GM19324 (cell line): ENCODE measurements around the gene ILKAP.
A peak's percentile ranks its signal among the peaks of the same experiment; 100 is the strongest.

Experiments
- ATAC-seq: cut with Tn5 transposase; IDR thresholded peaks from one replicate; pipeline ENCODE4 v1.9.1; 2021; ENCODE audit warnings: mild to moderate bottlenecking, moderate library complexity; ENCODE audit not compliant: unreplicated experiment, low FRiP score

Gene ILKAP

GRCh38 chr2:238203094-238203972 is at the start of gene ILKAP:
Gene ILKAP, minus strand, starts transcription at chr2:238203695. Its CDS starts 142 bp downstream, at chr2:238203553.
- ATAC-seq, result peak; percentile 98

GRCh38 chr2:238252766-238253630 is 49.5 kb upstream of the ILKAP start:
- no peak for ATAC-seq

GRCh38 chr2:238251986-238252385 is 48.5 kb upstream of the ILKAP start:
- no peak for ATAC-seq

- ATAC-seq, result no peak
Measured at GRCh38 chr2:238251331-238251730, 47.8 kb upstream of the ILKAP start.

GRCh38 chr2:238250896-238251295 is 47.4 kb upstream of the ILKAP start:
- no peak for ATAC-seq

- no peak for ATAC-seq
Measured at GRCh38 chr2:238247841-238248453, 44.5 kb upstream of the ILKAP start.

- no peak for ATAC-seq
Measured at GRCh38 chr2:238247002-238247822, 43.7 kb upstream of the ILKAP start.

- no peak for ATAC-seq
Measured at GRCh38 chr2:238244151-238244550, 40.7 kb upstream of the ILKAP start.

GRCh38 chr2:238243496-238244076 is 40.1 kb upstream of the ILKAP start:
- ATAC-seq, result no peak

GRCh38 chr2:238242731-238243495 is 39.4 kb upstream of the ILKAP start:
- no peak for ATAC-seq

GRCh38 chr2:238241970-238242369 is 38.5 kb upstream of the ILKAP start:
- ATAC-seq, result no peak

- no peak for ATAC-seq
Measured at GRCh38 chr2:238240757-238241711, 37.5 kb upstream of the ILKAP start.

- ATAC-seq, result peak; percentile 88
Measured at GRCh38 chr2:238239863-238240756, 36.6 kb upstream of the ILKAP start, which contains the start of gene HES6. Gene HES6, minus strand, starts transcription at chr2:238240038. Its CDS starts 133 bp downstream, at chr2:238239905.

- ATAC-seq, result no peak
Measured at GRCh38 chr2:238239543-238239862, 36.0 kb upstream of the ILKAP start.

- peak; percentile 2 for ATAC-seq
Measured at GRCh38 chr2:238238766-238239542, 35.5 kb upstream of the ILKAP start.

- ATAC-seq, result no peak
Measured at GRCh38 chr2:238238311-238238765, 34.8 kb upstream of the ILKAP start.
